Cardiac muscle cell (in vitro differentiated cells and primary cell): ENCODE data around the gene RPS25. TPM values are rescaled to one million over a fixed set of nuclear protein-coding genes. Genes with fewer than 3 reads are reported as not detected.
"Not testable (repeated sequence)": the region's sequence is repeated elsewhere in the genome, so short reads cannot be mapped to it uniquely, and the experiment has no call there.

Source experiments
- DNase-seq, 2 donors: peaks; one replicate each; pipeline versions ENCODE4 v3.0.0 to v3.0.0-alpha.2; 2010 to 2017; ENCODE audit warnings: low read depth in 1 of 2, low spot score in 1 of 2
- H3K27ac ChIP-seq: fragments of 200-600 bp; sonication (generic); 2 replicates; pipeline ENCODE4 v1.5.1; 2016
- H3K27me3 ChIP-seq: fragments of 200-600 bp; sonication (generic); 2 replicates; pipeline ENCODE4 v1.6.0; 2016; ENCODE audit warnings: control low read depth
- H3K36me3 ChIP-seq: fragments of 200-600 bp; sonication (generic); 2 replicates; pipeline ENCODE4 v1.5.1; 2016; ENCODE audit warnings: control low read depth
- H3K4me1 ChIP-seq: fragments of 200-600 bp; sonication (generic); 2 replicates; pipeline ENCODE4 v1.8.1; 2017; ENCODE audit warnings: low read depth, mild to moderate bottlenecking, mixed run types
- H3K4me3 ChIP-seq: fragments of 200-600 bp; sonication (generic); 2 replicates; pipeline ENCODE4 v1.5.1; 2016; ENCODE audit warnings: mild to moderate bottlenecking
- H3K9me3 ChIP-seq: fragments of 200-600 bp; sonication (generic); 2 replicates; pipeline ENCODE4 v1.5.1; 2017; ENCODE audit warnings: low read depth, mild to moderate bottlenecking, control low read depth
- polyA plus RNA-seq: library from polyadenylated mRNA; unstranded; fragments of >200 nt; fragmentation: Nextera tagmentation; extraction: Ambion mirVana; gene quantifications from 2 replicates; pipeline ENCODE4 v1.2.1, GENCODE V29; 2016
- total RNA-seq: library from RNA; depleted of rRNA; stranded (reverse); fragments of >200 nt; gene quantifications from 2 replicates; pipeline ENCODE4 v1.2.3, GENCODE V29; 2016
- TF ChIP-seq, protein P1 (sequence below): IDR thresholded peaks from 2 replicates; pipeline ENCODE4 v1.5.1; 2012; ENCODE audit warnings: low read depth, mild to moderate bottlenecking, low read length

RPS25 gene
- total and polyA plus RNA-seq, 2 experiments from 2014 or later: 837 to 1,114 TPM

DNA sequence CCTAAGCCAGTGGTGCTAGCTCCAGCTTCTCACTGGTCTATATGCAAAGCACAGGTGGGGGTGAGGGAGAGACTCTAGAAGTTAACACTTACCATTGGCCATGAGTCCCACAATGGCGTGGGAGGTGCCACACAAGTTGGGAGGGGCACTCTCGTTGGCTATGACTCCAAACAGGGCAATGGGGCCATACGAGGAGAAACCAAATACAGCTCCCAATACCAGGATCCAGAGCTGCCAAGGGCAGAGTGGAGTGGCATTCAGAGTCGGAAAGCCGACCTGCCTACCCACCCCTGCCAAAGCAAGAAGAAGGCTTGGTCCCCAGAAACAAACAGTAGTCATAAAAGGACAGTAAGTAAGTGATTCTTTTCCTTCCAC is 6.9 kb upstream of the RPS25 start:
- H3K27ac ChIP-seq: peak overlapping the region; percentile 59
- peaks cover 25% of the 10 kb centered on the region for H3K36me3 ChIP-seq
- no peak overlapping the region for H3K4me3 ChIP-seq
- no peaks in the 10 kb centered on the region for H3K9me3 ChIP-seq
- peaks cover 17% of the 10 kb centered on the region for H3K4me1 ChIP-seq
- no peak for DNase-seq
- TF ChIP-seq, protein P1, sequence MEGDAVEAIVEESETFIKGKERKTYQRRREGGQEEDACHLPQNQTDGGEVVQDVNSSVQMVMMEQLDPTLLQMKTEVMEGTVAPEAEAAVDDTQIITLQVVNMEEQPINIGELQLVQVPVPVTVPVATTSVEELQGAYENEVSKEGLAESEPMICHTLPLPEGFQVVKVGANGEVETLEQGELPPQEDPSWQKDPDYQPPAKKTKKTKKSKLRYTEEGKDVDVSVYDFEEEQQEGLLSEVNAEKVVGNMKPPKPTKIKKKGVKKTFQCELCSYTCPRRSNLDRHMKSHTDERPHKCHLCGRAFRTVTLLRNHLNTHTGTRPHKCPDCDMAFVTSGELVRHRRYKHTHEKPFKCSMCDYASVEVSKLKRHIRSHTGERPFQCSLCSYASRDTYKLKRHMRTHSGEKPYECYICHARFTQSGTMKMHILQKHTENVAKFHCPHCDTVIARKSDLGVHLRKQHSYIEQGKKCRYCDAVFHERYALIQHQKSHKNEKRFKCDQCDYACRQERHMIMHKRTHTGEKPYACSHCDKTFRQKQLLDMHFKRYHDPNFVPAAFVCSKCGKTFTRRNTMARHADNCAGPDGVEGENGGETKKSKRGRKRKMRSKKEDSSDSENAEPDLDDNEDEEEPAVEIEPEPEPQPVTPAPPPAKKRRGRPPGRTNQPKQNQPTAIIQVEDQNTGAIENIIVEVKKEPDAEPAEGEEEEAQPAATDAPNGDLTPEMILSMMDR: no peak
- no peaks in the 10 kb centered on the region for H3K27me3 ChIP-seq

DNA sequence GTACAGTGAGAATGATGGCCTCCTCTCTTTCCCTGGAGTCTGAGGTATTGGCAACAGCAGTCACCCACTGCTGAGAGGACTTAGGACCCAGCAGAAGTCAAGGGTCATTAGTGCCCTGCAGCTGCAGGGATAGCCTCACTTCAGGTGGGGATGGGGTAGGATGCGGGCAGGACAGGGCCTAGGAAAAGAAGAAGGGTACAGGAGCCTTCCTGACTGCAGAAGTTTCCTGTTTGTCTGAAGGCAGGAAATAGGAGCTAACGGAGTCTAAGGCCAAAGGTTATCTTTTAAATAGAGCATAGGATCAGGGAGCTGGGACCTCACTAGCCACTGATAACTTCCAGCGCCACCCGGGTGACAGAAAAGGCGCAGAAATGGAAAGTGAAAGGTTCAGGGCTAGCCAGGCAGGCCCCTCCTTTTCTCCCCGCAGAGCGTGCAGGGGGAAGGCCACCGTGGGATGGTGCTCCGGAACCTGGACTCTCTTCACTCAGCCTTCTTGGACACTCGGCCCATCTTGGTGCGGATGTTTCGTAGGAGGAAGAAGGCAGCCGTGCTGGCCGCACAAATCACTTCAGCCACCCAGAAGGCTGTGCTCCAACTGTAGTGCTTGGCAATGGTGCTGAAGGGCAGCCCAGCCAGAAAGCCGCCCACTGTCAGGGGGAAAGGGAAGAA is 6.4 kb upstream of the RPS25 start:
- Histone ChIP-seq H3K27me3 (no peaks in the 10 kb centered on the region), H3K9me3 (no peaks in the 10 kb centered on the region), H3K4me1 (peaks cover 12% of the 10 kb centered on the region), H3K4me3 (no peak overlapping the region), H3K36me3 (peaks cover 25% of the 10 kb centered on the region), H3K27ac (peak overlapping the region; percentile 59)
- TF ChIP-seq, protein P1: no peak
- no peak for DNase-seq

DNA sequence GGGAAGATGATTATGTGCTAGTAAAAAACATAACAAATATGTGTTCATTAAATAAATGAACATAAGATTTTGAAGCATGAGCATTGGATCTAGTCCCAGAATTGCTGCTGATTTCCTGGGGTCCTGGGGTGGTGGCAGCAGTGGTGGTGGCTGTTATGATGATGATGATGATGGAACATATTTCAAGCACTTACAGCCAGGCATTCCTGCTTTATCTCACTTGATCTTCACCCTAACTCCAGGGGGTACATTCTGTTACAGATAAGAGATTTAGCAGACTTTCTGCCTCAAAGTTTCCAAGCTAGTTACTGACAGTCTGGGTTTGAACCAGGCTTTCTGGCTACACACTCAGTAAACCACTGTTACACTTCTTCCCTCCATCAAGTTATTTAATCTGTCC is 5.6 kb upstream of the RPS25 start:
- TF ChIP-seq, protein P1: no peak
- Histone ChIP-seq H3K36me3 (peaks cover 25% of the 10 kb centered on the region), H3K27me3 (no peaks in the 10 kb centered on the region), H3K9me3 (no peaks in the 10 kb centered on the region), H3K4me3 (no peak overlapping the region), H3K4me1 (peaks cover 5% of the 10 kb centered on the region), H3K27ac (peak overlapping the region; percentile 59)
- DNase-seq: peak in 1 of 2 donors; percentile 28

DNA sequence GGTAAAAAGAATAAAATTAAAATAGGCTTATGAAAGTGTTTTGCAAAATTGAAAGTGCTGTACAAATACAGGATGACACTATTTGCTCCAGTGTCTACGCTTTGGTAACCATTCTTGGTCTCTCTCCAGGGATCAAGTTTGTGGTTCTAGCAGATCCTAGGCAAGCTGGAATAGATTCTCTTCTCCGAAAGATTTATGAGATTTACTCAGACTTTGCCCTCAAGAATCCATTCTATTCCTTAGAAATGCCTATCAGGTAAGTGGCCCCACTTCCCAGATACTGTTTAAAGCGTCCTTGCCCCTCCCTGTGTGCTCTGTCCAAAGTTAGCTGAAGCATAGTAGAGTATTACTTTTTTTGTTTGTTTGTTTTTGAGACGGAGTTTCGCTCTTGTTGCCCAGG is 3.5 kb upstream of the RPS25 start:
- Histone ChIP-seq H3K27me3 (no peaks in the 10 kb centered on the region), H3K36me3 (peaks cover 30% of the 10 kb centered on the region), H3K4me3 (no peak overlapping the region), H3K9me3 (no peaks in the 10 kb centered on the region), H3K4me1 (peaks cover 7% of the 10 kb centered on the region), H3K27ac (no peak overlapping the region)
- TF ChIP-seq, protein P1: no peak
- DNase-seq: no peak

DNA sequence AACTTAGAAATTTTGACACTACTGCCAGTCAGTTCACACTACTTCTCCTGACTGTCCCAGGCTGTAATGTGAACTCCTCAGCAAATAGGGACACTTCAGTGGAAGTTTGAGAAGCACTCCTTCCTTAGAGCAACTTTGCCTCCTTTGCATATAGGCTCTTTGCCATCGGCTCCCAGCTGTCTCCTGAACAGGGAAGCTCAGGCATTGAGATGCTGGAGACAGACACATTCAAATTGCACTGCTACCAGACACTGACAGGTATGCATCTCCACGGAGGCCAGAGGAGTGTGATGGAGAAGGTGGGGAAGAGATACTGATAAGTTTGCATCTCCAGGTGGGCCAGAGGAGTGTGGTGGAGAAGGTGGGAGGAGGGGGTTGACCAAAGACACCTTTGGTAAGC is 1.9 kb upstream of the RPS25 start:
- Histone ChIP-seq H3K4me3 (no peak overlapping the region), H3K36me3 (peaks cover 42% of the 10 kb centered on the region), H3K9me3 (no peaks in the 10 kb centered on the region), H3K4me1 (peaks cover 8% of the 10 kb centered on the region), H3K27me3 (no peaks in the 10 kb centered on the region), H3K27ac (no peak overlapping the region)
- no peak for DNase-seq
- TF ChIP-seq, protein P1: no peak

DNA sequence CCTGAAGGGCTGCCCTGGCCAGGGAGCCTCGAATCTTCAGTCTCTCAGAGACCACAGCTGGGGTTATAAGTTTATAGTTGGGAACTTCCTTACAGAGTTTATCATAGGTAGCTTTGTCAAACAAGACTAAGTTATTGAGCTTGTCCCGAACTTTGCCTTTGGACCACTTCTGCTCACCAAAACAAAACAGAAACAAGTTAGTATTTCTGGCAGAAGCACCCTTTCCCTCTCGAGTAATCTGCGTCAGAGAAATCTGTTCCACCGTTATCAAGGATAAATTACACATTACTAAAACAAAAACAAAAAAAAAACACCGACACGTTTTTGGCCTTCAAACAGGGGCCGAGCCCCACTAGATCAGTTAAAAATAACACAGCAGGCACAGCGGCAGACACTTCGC is 766 bp downstream of the RPS25 start:
- peaks cover 47% of the 10 kb centered on the region for H3K36me3 ChIP-seq

More for the DNA sequence above, 766 bp downstream of the RPS25 start:
- H3K9me3 ChIP-seq, H3K27me3 ChIP-seq, H3K4me1 ChIP-seq: not testable (repeated sequence)
- H3K4me3 ChIP-seq: peak overlapping the region; percentile 72
- H3K27ac ChIP-seq: peak overlapping the region; percentile 91
- peak in 1 of 2 donors; percentile 12 for DNase-seq
